Prostate gland (tissue), 2 donors: Measurements from ENCODE around the gene JDP2.

Source experiments
- POLR2A ChIP-seq: fragments of 450-650 bp; IDR thresholded peaks from one replicate; pipeline ENCODE4 v1.6.1; 2016; ENCODE audit warnings: antibody characterized with exemption, mild to moderate bottlenecking
- TF ChIP-seq, protein P1 (sequence below), 4 experiments: fragments of 200-600 bp in 2 of 4; fragments of 450-650 bp in 2 of 4; sonication (generic) in 2 of 4; IDR thresholded peaks; 1 replicate in 3 of 4; 2 replicates in 1 of 4; pipeline ENCODE4 v1.5.1; 2016 to 2019; ENCODE audit warnings: antibody characterized with exemption in 4 of 4, mild to moderate bottlenecking in 2 of 4, moderate library complexity in 2 of 4

DNA sequence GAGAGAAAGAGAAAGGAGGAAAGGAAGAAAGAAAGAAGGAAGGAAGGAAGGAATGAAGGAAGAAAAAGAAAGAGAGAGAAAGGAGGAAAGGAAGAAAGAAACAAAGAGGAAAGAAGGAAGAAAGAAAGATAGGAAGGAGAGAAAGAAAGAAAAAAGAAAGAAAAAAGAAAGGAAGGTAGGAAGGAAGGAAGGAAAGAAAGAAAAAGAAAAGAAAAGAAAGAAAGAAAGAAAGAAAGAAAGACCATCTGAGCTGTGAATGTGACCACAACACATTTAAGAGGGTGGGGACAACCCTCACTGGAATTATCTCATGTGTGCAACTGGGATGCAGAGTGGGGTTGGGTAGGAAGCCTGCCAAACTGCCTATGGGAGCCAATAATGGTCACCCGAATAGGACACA is 58.5 kb downstream of the JDP2 start:
- TF ChIP-seq POLR2A: no peak
- TF ChIP-seq, protein P1, sequence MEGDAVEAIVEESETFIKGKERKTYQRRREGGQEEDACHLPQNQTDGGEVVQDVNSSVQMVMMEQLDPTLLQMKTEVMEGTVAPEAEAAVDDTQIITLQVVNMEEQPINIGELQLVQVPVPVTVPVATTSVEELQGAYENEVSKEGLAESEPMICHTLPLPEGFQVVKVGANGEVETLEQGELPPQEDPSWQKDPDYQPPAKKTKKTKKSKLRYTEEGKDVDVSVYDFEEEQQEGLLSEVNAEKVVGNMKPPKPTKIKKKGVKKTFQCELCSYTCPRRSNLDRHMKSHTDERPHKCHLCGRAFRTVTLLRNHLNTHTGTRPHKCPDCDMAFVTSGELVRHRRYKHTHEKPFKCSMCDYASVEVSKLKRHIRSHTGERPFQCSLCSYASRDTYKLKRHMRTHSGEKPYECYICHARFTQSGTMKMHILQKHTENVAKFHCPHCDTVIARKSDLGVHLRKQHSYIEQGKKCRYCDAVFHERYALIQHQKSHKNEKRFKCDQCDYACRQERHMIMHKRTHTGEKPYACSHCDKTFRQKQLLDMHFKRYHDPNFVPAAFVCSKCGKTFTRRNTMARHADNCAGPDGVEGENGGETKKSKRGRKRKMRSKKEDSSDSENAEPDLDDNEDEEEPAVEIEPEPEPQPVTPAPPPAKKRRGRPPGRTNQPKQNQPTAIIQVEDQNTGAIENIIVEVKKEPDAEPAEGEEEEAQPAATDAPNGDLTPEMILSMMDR (IDR thresholded peaks at IDR 0.05): no peak
